ENCODE data around the gene DHX29.

Gene DHX29

GRCh38 chr5:55232271-55232984 lies 75.1 kb downstream of the DHX29 start:
- DNase-seq, result peak in 1 of 2 donors; percentile 24

GRCh38 chr5:55231919-55232270 lies 75.6 kb downstream of the DHX29 start:
- no peak for DNase-seq

- DNase-seq, result peak in 1 of 2 donors; percentile 26
Measured at GRCh38 chr5:55231029-55231918, 76.2 kb downstream of the DHX29 start.

DNA sequence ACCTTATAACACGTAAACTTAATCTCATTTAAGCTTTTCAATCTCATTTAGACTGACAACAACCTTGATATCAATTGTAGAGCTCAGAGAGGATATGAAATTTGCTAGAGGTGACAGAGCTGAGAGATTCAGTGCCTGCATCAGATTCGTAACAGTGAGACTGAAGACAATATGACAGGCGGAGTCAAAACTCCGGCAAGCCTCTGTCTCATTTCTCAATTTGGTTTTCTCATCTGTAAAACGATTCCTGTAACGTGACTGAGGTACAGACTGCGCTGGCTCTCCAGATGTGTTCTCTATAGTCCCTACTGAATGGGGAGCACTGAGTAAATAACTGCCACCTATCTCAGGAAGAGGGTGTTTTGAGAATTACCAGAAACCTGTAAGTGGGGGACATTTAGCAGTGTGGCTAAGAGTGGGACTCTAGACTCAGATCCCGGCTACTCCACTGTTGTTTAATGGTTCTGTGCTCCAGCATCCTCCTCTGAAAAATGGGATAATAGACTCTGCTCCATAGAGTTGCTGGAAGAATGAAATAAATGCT lies 77.3 kb downstream of the DHX29 start:
- no peak for DNase-seq

GRCh38 chr5:55227664-55228430 lies 79.6 kb downstream of the DHX29 start:
- DNase-seq, result no peak

- peak; percentile 65 to 79 for DNase-seq
Measured at GRCh38 chr5:55226934-55227663, 80.4 kb downstream of the DHX29 start, which contains the start of gene MCIDAS. TSS of gene MCIDAS (minus strand) at chr5:55227315. CDS start at chr5:55227138, 177 bp downstream.

- DNase-seq, result peak; percentile 70 to 83
Measured at GRCh38 chr5:55226027-55226933, 81.2 kb downstream of the DHX29 start.

- DNase-seq, result no peak
Measured at GRCh38 chr5:55225346-55225745, 82.1 kb downstream of the DHX29 start.

GRCh38 chr5:55223812-55224240 lies 83.7 kb downstream of the DHX29 start:
- DNase-seq, result no peak

- DNase-seq, result peak in 1 of 2 donors; percentile 24
Measured at GRCh38 chr5:55222985-55223811, 84.3 kb downstream of the DHX29 start.

DNA sequence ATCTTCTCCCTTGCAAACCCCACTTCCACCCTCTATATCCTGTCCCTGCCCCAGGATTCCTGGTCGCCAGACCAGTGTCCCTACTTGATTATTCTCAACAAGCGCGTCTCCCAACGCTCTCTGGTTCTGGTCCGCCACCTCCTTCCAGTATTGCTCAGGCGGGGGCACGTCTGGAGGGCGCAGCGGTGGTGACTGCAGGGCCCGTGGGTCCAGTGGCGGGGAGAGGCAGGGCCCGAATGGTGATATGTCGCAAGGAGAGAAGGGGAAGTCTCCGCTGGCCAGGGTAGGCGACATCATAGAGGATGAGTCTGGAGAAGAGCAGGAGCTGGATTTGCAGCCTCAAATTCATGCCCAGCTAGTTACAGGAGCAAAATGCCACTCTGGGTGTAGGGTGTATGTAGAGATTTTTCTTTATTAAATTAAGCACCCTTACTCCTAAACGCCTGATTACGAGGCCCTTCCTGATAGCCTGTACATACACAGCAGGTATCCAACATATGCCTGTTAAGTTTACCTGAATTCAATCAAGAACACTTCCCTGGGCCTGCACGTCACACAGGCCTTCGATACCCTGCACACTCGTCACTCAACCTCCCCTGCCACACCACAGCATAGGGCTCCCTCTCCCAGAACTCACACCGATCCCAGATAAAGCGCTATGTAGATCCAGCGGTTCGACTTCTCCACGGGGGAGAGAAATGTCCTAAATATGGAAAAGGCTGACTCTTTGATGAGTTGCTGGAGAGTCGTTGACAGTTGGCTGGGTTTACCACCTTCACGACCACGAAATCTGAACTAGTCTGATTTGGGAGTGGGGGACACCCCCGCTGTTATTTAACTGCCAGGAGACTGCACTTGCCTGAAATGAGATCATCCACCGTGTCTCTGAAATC lies 85.2 kb downstream of the DHX29 start:
- DNase-seq, result no peak

GRCh38 chr5:55220433-55221185 lies 86.9 kb downstream of the DHX29 start:
- DNase-seq, result no peak

GRCh38 chr5:55219770-55220169 lies 87.7 kb downstream of the DHX29 start:
- no peak for DNase-seq

DNA sequence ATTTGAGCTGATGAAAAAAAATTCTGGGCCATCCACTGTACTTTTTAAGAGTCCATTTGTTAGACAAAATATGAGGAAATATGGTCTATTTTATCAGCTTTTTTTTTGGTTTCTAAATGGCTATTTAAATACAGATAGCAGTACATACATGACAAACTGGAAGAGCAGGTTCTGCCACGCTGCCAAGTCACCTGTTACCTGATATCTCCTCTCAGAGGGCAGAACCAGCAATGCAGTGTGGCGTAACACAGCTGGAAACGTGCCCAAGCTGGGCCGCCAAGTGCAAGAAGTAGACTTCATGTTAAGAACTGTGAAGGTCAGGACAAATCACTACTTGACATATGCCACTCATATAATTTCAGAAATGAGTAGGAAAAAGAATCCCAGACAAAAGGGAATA lies 88.5 kb downstream of the DHX29 start:
- DNase-seq, result no peak

- DNase-seq, result no peak
Measured at GRCh38 chr5:55211184-55211874, 96.2 kb downstream of the DHX29 start.
